HCT116 (cell line): ENCODE results near the gene CYP21A2. TPM values are rescaled to one million over a fixed set of nuclear protein-coding genes. Genes with fewer than 3 reads are reported as not detected.
"Not testable (repeated sequence)": the region's sequence is repeated elsewhere in the genome, so short reads cannot be mapped to it uniquely, and the experiment has no call there.

ENCODE experiments used
- ATAC-seq: fragments of 200-7000 bp; cut with Tn5 transposase; 2 replicates; pipeline ENCODE4 v1.9.1; 2020; ENCODE audit warnings: mild to moderate bottlenecking, moderate library complexity
- BruUV-seq: library from RNA; stranded (reverse); fragments of 400-500 nt; replicated peaks from 2 replicates; lab custom pipeline; 2021; lab: Mats Ljungman, UMichigan
- CTCF ChIA-PET: fragments of 300-600 bp; sonication (Branson Sonifier 250); formaldehyde crosslinking; loops from one replicate; lab custom pipeline; 2021; ENCODE audit warnings: antibody characterized with exemption; lab: Charles Lee
- POLR2A ChIA-PET: fragments of 300-600, 350-600 bp; sonication (Branson Sonifier 250); formaldehyde crosslinking; loops from one replicate; lab custom pipeline; 2021; ENCODE audit warnings: antibody characterized with exemption; lab: Charles Lee
- RAD21 ChIA-PET, 2 experiments: fragments of 300-600 bp; sonication (Branson Sonifier 250); formaldehyde crosslinking; loops; one replicate each; lab custom pipeline; 2023; ENCODE audit warnings: low total read pairs in 2 of 2; ENCODE audit not compliant: uncharacterized antibody in 2 of 2, unreplicated experiment in 2 of 2, low non-redundant PET in 1 of 2; lab: Charles Lee
- DNase-seq: peaks from one replicate; pipeline ENCODE4 v3.0.0-alpha.2; 2010; ENCODE audit warnings: low read depth, low spot score
- H2AFZ ChIP-seq: fragments of 200-600 bp; shearing (Covaris generic), sonication (generic); 2 replicates; pipeline ENCODE4 v1.6.1; 2017; ENCODE audit warnings: low read depth, mixed run types, mixed read lengths, antibody characterized with exemption, low read length; ENCODE audit not compliant: poor library complexity, severe bottlenecking
- H3K27ac ChIP-seq: 2 replicates; pipeline ENCODE4 v1.5.1; 2012; ENCODE audit warnings: low read depth, low read length
- H3K27me3 ChIP-seq: fragments of 200-600 bp; sonication (generic); 2 replicates; pipeline ENCODE4 v1.6.1; 2016; ENCODE audit warnings: mixed run types, low read length, mixed read lengths; ENCODE audit not compliant: insufficient read depth
- H3K36me3 ChIP-seq, 2 experiments: fragments of 200-500 bp in 1 of 2; fragments of 200-600 bp in 1 of 2; sonication (Bioruptor generic) in 1 of 2; sonication (generic) in 1 of 2; 2 replicates each; pipeline versions ENCODE4 v1.5.1 to v1.6.1; 2014 to 2016; ENCODE audit warnings: low read length in 2 of 2, inconsistent platforms in 1 of 2, mixed read lengths in 1 of 2, mixed run types in 1 of 2; ENCODE audit not compliant: insufficient read depth in 2 of 2, control insufficient read depth in 1 of 2
- H3K4me1 ChIP-seq, 2 experiments: fragments of 200-600 bp in 1 of 2; sonication (generic) in 1 of 2; 2 replicates each; pipeline versions ENCODE4 v1.5.1 to v1.6.1; 2012 to 2017; ENCODE audit warnings: low read length in 2 of 2, inconsistent platforms in 1 of 2, mild to moderate bottlenecking in 1 of 2, mixed read lengths in 1 of 2, mixed run types in 1 of 2, moderate library complexity in 1 of 2; ENCODE audit not compliant: insufficient read depth in 2 of 2, control insufficient read depth in 1 of 2
- H3K4me2 ChIP-seq: fragments of 200-600 bp; sonication (generic); 2 replicates; pipeline ENCODE4 v1.6.1; 2017; ENCODE audit warnings: mixed run types, low read length, mixed read lengths
- H3K4me3 ChIP-seq, 2 experiments: fragments of 200-600 bp in 1 of 2; sonication (generic) in 1 of 2; replicated peaks in 1 of 2; 2 replicates each; pipeline ENCODE4 v1.5.1; 2011 to 2016; ENCODE audit warnings: low read length in 2 of 2, control low read depth in 1 of 2, low read depth in 1 of 2, mild to moderate bottlenecking in 1 of 2, mixed read lengths in 1 of 2, mixed run types in 1 of 2
- H3K79me2 ChIP-seq: fragments of 200-600 bp; sonication (generic); 2 replicates; pipeline ENCODE4 v1.6.1; 2017; ENCODE audit warnings: mild to moderate bottlenecking, mixed run types, low read length, moderate library complexity, mixed read lengths; ENCODE audit not compliant: insufficient read depth
- H3K9ac ChIP-seq: fragments of 200-600 bp; sonication (generic); 2 replicates; pipeline ENCODE4 v1.6.1; 2016; ENCODE audit warnings: low read length, mixed read lengths
- H3K9me2 ChIP-seq: fragments of 200-600 bp; sonication (generic), shearing (Covaris generic); 2 replicates; pipeline ENCODE4 v1.6.1; 2017; ENCODE audit warnings: mixed run types, mild to moderate bottlenecking, moderate library complexity; ENCODE audit not compliant: insufficient read depth
- H3K9me3 ChIP-seq, 2 experiments: fragments of 200-500 bp in 1 of 2; fragments of 200-600 bp in 1 of 2; sonication (Bioruptor generic) in 1 of 2; sonication (generic) in 1 of 2; 2 replicates each; pipeline ENCODE4 v1.6.1; 2014 to 2017; ENCODE audit warnings: low read length in 2 of 2, mixed read lengths in 2 of 2, inconsistent platforms in 1 of 2, low read depth in 1 of 2, mild to moderate bottlenecking in 1 of 2, mixed run types in 1 of 2, moderate library complexity in 1 of 2; ENCODE audit not compliant: control insufficient read depth in 1 of 2, insufficient read depth in 1 of 2
- H4K20me1 ChIP-seq: fragments of 200-600 bp; sonication (generic), shearing (Covaris generic); 2 replicates; pipeline ENCODE4 v1.6.1; 2017; ENCODE audit warnings: mixed run types, mild to moderate bottlenecking, moderate library complexity; ENCODE audit not compliant: insufficient read depth
- intact Hi-C: fragments of 100-400 bp; cut with micrococcal nuclease; formaldehyde crosslinking; loops from 2 replicates; pipeline ENCODE4 v1.10.0; 2022
- total RNA-seq: library from RNA; stranded (reverse); gene quantifications from one replicate; pipeline ENCODE4 v1.2.1, GENCODE V29; 2021; ENCODE audit not compliant: unreplicated experiment

The CYP21A2 gene
- total RNA-seq, 1 experiment from 2014 or later, result 1.4 TPM

DNA sequence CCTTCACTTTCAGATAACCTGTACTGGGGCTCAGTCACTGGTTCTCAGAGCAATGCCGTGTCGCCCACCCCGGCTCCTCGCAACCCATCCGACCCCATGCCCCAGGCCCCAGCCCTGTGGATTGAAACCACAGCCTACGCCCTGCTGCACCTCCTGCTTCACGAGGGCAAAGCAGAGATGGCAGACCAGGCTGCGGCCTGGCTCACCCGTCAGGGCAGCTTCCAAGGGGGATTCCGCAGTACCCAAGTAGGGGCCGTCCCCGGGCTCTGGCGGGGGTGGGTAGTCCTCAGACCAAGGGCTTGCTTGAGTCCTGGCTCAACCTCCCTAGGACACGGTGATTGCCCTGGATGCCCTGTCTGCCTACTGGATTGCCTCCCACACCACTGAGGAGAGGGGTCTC lies 8.7 kb upstream of the CYP21A2 start:
- H3K79me2 ChIP-seq, H3K9me2 ChIP-seq, H3K36me3 ChIP-seq, H3K9ac ChIP-seq, H2AFZ ChIP-seq, H4K20me1 ChIP-seq, H3K4me1 ChIP-seq, H3K27me3 ChIP-seq, DNase-seq, RAD21 ChIA-PET, H3K27ac ChIP-seq, ATAC-seq, H3K4me3 ChIP-seq, CTCF ChIA-PET, H3K4me2 ChIP-seq, H3K9me3 ChIP-seq, intact Hi-C loops, POLR2A ChIA-PET, BruUV-seq: not testable (repeated sequence)

- POLR2A ChIA-PET, H4K20me1 ChIP-seq, H3K4me3 ChIP-seq, ATAC-seq, H2AFZ ChIP-seq, H3K9me3 ChIP-seq, H3K79me2 ChIP-seq, H3K4me2 ChIP-seq, intact Hi-C loops, BruUV-seq, H3K9me2 ChIP-seq, H3K36me3 ChIP-seq, H3K4me1 ChIP-seq, CTCF ChIA-PET, H3K9ac ChIP-seq, DNase-seq, H3K27me3 ChIP-seq, RAD21 ChIA-PET, H3K27ac ChIP-seq: not testable (repeated sequence)
Measured at GRCh38 chr6:32035283-32036013, 2.8 kb upstream of the CYP21A2 start.

DNA sequence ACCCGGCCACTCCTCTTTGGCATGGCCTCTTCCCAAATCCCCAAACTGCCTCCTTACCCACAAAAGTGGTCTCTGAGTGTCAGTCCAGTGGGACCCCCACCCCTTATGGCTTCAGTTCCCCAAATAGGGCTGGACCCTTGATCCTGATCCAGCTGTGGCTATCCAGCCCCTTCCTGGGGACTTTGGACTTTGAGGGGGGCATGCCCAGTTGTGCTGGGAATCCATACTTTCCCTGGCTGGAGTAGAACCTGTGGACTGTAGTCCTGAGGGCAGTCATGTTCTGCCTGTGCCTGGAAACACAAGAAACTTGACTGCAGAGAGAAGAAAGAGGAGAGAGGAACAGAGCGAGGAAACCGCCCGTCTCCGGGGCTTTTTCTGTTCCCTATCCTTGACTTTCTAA lies 1.1 kb upstream of the CYP21A2 start:
- ATAC-seq, RAD21 ChIA-PET, H3K27me3 ChIP-seq, DNase-seq, BruUV-seq, H3K27ac ChIP-seq, H3K4me2 ChIP-seq, H3K4me3 ChIP-seq, CTCF ChIA-PET, H3K9me3 ChIP-seq, H2AFZ ChIP-seq, H3K9me2 ChIP-seq, POLR2A ChIA-PET, H3K36me3 ChIP-seq, intact Hi-C loops, H3K4me1 ChIP-seq, H3K9ac ChIP-seq, H3K79me2 ChIP-seq, H4K20me1 ChIP-seq: not testable (repeated sequence)

GRCh38 chr6:32038878-32039277 lies 663 bp downstream of the CYP21A2 start:
- H3K9me2 ChIP-seq, RAD21 ChIA-PET, POLR2A ChIA-PET, H3K4me2 ChIP-seq, intact Hi-C loops, H3K9ac ChIP-seq, H3K27me3 ChIP-seq, H2AFZ ChIP-seq, H4K20me1 ChIP-seq, H3K36me3 ChIP-seq, CTCF ChIA-PET, H3K4me1 ChIP-seq, H3K27ac ChIP-seq, DNase-seq, H3K4me3 ChIP-seq, H3K9me3 ChIP-seq, BruUV-seq, ATAC-seq, H3K79me2 ChIP-seq: not testable (repeated sequence)
